GM18517 (cell line): ENCODE measurements around the gene FAAP100.

ENCODE experiments used
- ATAC-seq: cut with Tn5 transposase; IDR thresholded peaks from one replicate; pipeline ENCODE4 v1.9.1; 2021; ENCODE audit warnings: mild to moderate bottlenecking, moderate library complexity; ENCODE audit not compliant: unreplicated experiment

The FAAP100 gene

GRCh38 chr17:81553616-81554181, 1.5 kb upstream of the FAAP100 start:
- ATAC-seq = no peak

GRCh38 chr17:81553018-81553615, 964 bp upstream of the FAAP100 start:
- ATAC-seq = peak; percentile 26

DNA sequence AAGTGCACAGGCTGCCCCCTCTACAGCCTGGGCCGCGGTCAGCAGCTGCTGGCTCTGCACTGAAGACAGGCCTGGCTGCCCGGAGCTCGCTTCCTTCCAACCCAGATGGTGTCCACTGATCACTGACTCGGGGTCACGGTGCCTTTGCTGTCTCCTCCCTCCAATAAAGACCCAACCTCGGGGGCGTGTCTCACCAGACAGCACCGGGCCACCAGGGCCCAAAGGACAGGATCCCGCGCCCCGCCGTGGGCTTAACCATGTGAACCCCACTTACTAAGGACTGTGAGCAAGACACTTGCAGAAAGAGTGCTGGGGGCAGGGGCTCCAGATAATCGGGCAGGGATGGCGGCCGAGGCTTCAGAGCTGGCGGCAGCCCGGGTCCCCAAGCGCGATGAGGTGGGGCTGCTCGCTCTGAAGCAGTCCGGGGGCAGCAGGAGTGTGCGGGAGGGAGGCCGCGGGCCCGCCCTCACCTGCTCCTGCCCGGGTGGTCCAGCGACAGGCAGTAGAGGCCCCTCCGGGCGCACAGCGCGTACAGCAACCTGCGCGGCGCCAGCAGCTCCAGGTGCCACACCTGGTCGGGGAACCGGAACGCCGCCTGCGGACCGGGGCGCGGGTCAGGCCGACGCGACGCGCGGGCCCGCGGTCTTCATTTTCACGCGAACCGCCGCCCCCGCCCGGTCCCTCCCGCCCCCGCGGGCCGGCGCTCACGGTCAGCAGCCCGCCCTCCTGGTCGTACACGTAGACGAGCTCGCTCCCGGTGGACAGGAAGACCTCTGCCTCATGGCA, 502 bp downstream of the FAAP100 start:
- peak; percentile 9 for ATAC-seq

DNA sequence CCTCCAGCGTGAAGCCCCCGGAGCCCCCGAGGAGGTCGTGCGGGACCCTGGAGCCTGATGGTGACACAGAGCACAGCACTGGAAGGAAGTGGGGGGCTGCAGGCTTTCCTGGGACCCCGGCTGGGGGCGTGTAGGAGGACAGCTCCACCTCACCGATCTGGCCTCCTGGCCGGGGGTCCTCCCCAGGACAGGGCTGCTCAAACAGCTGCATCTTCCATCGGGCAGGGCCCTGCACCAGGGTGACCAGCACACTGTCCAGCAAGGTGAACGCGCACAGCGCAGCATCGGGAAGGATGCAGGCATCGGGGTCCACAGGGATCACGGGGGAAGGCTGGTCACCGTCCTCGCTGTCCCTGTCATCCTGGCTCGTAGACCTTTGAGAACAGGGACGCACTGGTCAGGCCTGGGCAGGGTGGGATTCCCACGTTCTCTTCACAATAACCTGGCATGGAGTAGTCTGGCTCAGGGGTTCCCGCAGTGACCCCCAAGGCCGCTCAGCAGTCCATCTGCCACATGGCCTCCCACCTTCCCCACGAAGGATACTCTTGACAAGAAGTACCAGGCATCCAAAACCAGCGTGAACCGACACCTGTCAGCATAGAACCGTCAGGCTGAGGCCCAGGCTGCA, 1.2 kb downstream of the FAAP100 start:
- no peak for ATAC-seq

DNA sequence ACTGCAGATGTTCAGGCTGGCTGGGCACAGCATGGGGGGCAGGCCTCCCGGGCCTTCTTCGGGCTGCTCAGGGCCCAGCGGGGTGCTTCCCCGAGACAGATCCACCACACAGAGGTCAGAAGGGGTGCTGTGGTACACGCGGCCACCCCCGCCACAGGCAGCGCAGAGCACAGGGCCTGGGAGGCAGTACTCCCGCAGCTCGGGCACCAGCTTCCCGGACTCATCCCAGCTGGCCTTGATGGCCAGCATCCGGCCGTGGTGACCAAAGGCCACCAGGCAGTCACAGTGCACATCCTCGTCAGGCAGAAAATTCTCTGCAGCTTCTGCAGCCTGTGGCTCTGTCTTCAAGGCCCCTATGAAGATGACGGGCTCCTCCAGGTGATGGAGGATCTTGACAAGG, 1.9 kb downstream of the FAAP100 start:
- ATAC-seq = no peak

- ATAC-seq = no peak
Observed at GRCh38 chr17:81549826-81550225, 2.3 kb downstream of the FAAP100 start.

DNA sequence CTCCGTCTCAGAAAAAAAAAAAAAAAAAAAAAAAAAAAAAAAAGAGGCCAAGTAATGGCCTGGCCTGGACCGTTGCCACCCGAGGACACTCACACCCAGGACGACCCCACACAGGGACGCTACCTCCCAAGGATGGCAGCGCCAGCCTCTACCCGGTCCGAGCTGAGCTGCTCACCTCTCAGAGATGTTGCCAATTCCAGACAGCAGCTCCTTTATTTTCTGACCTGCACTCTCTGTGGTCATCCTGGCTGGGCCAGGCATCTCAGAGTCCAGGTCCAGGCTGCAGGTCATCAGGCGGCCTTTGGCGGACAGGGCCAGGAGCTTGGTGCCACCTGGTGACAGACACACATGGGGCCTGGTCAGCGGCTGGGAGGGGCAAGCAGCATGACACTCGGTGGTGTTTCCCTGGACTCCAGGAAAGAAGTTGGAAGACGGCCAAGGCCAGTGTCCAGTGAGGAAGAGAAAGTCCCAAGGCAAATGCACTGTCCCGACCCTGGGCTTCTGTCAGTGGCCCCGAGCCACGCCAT, 3.1 kb downstream of the FAAP100 start:
- no peak for ATAC-seq

GRCh38 chr17:81547614-81547982, 4.6 kb downstream of the FAAP100 start:
- ATAC-seq = no peak

- ATAC-seq = no peak
Observed at GRCh38 chr17:81546906-81547613, 5.1 kb downstream of the FAAP100 start.

DNA sequence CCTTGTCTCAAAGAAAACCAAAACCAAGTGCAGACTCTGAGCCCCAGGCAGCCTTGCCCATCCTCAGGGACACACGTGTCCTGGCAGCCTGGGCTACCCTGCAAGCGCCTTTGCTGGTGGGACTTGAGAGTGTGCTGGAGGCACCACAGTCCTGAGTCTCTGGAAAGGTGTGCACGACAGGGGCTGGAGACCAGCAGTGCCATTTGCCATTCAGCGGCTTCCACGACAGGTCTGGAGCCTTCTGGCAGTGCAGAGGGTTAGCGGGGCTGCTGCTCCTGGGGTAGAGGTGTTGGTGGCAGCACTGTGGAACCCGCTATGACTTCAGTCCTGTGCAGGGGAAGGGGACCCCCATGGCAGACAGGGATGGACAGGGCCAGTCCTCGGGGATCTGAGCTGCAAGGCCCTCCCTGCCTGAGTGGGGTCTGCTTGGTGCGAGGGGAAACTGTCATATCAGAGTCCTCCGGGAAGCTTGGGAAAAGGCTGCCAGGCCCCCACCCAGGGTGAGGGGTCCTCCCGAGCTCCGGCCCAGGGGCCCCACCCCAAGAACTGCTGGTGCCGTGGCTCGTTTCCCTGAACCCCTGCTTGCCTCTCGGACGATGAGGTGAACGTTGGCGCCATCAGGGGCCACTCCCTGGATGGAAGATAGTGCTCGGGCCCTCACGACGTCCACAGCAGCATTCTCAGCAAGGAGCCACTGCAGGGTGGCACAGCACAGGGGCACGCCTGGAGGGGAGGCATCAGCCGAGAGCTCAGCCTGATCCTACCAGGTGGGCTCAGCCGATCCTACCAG, 6.8 kb downstream of the FAAP100 start:
- no peak for ATAC-seq

DNA sequence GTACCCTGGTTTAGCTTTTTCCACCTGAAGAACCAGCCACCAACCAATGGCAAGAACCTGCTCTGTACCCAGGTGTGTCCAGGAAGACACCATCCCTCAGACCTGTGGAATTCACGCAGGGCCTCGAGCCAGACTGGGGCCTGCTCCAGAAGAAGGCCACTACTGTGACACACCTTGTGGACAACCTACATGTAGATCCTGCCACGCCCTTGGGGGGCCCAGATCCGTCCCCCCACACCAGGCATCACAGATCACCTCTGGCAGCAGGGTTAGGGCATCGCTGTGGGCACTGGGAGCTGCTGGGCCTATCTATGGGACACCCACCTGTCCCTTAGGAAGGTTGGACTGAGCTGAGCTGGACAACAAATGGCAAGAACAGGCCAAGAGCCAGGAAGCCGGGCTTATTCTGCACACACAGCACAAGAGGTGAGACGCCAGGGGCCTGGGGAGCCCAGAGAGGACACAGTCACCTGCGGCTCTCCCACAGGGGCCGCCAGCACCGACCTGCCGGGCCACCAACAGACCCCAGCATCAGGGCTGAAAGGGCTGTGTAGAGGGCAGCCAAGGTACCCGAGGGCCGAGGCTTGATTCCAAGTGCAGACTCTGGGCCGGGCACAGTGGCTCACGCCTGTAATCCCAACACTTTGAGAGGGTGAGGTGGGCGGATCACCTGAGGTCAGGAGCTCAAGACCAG, 7.7 kb downstream of the FAAP100 start:
- no peak for ATAC-seq

- ATAC-seq = no peak
Observed at GRCh38 chr17:81543756-81544155, 8.4 kb downstream of the FAAP100 start.

- no peak for ATAC-seq
Observed at GRCh38 chr17:81543339-81543675, 8.8 kb downstream of the FAAP100 start.

GRCh38 chr17:81542431-81543338, 9.5 kb downstream of the FAAP100 start:
- no peak for ATAC-seq

DNA sequence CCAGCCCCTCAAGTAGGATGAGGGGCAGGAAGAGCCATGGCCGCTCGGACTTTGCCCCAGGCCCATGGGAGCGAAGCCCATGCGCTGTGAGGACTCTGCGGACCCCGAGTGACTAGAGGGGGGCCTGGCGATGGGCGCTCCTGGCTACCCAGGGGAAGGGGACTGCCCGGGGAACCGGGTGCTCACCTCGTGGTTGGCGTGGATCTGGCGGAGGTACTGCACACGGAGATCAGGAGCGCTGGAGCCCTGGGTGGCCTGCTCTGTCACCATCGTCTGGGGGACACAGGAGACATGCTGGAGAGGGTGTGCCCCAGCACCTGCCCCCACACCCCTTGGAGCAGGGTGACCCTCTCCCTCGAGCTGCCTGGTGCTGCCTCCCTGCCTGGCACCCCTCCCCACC, 11.0 kb downstream of the FAAP100 start:
- no peak for ATAC-seq

DNA sequence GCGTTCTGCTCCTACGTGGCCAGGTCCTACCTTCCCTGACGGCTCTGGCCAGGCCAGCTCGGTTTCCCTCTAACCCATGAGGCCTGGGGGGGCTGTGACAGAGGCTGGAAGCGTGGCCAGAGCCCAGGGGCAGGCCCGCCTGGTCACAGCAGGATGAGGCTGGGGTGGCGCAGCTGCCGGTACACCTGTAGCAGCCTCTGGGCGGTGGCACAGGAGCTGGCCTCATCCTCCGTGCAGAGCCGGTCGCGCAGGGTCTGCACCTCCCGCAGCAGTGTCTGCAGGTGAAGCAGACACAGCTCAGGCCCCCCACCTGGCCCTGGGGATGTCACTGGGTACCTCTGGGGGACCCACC, 11.5 kb downstream of the FAAP100 start:
- ATAC-seq = no peak

GRCh38 chr17:81539961-81540675, 12.0 kb downstream of the FAAP100 start:
- no peak for ATAC-seq

- no peak for ATAC-seq
Observed at GRCh38 chr17:81539571-81539900, 12.6 kb downstream of the FAAP100 start.
